Muscle layer of duodenum (tissue), 2 donors: ENCODE results near the gene ACOXL.
"Not testable (repeated sequence)": the region's sequence is repeated elsewhere in the genome, so short reads cannot be mapped to it uniquely, and the experiment has no call there.

Source experiments
- H3K27ac ChIP-seq: one replicate; pipeline ENCODE4 v1.7.0; 2013; ENCODE audit warnings: mild to moderate bottlenecking, low read length
- H3K27me3 ChIP-seq: one replicate; pipeline ENCODE4 v1.7.0; 2013; ENCODE audit warnings: low read depth, mild to moderate bottlenecking, control low read depth, low read length
- H3K36me3 ChIP-seq, 2 donors: one replicate each; pipeline ENCODE4 v1.7.0; 2013; ENCODE audit warnings: low read length in 2 of 2, control low read depth in 1 of 2, mild to moderate bottlenecking in 1 of 2; ENCODE audit not compliant: insufficient read depth in 2 of 2, control insufficient read depth in 1 of 2
- H3K4me1 ChIP-seq, 2 donors: one replicate each; pipeline ENCODE4 v1.7.0; 2013; ENCODE audit warnings: low read length in 2 of 2, mild to moderate bottlenecking in 2 of 2, control low read depth in 1 of 2, moderate library complexity in 1 of 2; ENCODE audit not compliant: insufficient read depth in 2 of 2, control insufficient read depth in 1 of 2
- H3K4me3 ChIP-seq, 2 donors: one replicate each; pipeline ENCODE4 v1.7.0; 2013; ENCODE audit warnings: low read length in 2 of 2, low read depth in 1 of 2, mild to moderate bottlenecking in 1 of 2
- H3K9me3 ChIP-seq, 2 donors: one replicate each; pipeline ENCODE4 v1.7.0; 2013; ENCODE audit warnings: low read length in 2 of 2, control low read depth in 1 of 2, mild to moderate bottlenecking in 1 of 2; ENCODE audit not compliant: control insufficient read depth in 1 of 2
- donor health status: healthy.

The ACOXL gene

DNA sequence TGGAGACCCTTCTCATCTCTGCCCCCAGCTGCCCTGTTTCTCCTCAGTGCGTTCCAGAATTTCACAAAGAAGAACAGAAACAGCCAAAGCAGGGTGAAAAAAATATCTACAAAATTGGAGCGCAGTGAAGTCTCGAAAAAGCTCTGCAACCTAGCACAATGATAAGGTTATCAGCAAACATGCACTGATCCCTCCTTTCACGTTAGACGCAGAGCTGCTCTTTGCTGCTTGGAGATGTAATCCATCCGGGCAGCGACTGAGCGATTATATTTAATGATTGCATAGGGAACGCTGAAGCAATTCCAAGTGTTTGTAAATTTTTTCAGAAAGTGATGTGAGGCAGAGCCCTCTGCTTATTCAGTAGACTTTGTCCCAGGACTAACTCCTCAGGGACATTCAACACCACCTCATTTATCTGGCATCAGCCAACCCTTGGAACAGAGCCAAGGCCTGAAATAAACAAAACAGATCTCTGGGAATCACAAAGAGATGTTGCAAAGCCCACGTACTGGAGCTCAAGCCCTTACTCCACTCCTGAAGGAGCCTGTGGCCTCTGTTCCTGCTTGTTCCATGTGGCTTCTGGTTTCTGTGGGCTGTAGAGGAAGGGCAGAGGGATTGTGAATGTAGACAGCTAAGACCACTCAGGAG, 215.8 kb downstream of the ACOXL start:
- H3K9me3 ChIP-seq = no peaks in the 10 kb centered on the region

GRCh38 chr2:110950281-110950680, 217.9 kb downstream of the ACOXL start:
- H3K4me1 ChIP-seq = no peaks in the 10 kb centered on the region
- H3K4me3 ChIP-seq = no peak overlapping the region
- no peaks in the 10 kb centered on the region for H3K36me3 ChIP-seq
- no peaks in the 10 kb centered on the region for H3K27me3 ChIP-seq
- H3K27ac ChIP-seq = no peak overlapping the region
- no peaks in the 10 kb centered on the region for H3K9me3 ChIP-seq

More for the DNA sequence above, 215.8 kb downstream of the ACOXL start:
- no peaks in the 10 kb centered on the region for H3K27me3 ChIP-seq
- H3K27ac ChIP-seq = no peak overlapping the region
- no peaks in the 10 kb centered on the region for H3K36me3 ChIP-seq
- no peak overlapping the region for H3K4me3 ChIP-seq
- no peaks in the 10 kb centered on the region for H3K4me1 ChIP-seq

DNA sequence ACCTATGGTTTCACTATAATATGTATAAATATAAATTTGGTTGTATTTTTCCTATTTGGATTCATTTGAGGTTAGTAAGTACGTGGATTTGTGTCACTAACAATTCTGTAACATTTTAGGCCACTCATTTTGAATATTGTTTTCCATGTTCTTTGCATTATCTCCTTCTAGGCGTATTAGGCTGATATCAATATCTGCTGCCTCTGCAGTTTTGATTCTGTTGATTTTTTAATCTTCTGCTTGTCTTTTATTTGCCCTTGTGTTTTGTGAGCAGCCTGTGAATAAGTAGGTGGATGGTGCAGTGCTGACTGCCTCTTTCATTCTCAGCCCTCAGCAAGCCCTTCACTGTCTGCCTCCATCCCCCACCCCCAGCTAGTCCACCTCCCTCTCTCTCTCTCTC, 222.7 kb downstream of the ACOXL start:
- Histone ChIP-seq H3K27me3 (no peaks in the 10 kb centered on the region), H3K36me3 (no peaks in the 10 kb centered on the region), H3K9me3 (no peaks in the 10 kb centered on the region), H3K4me1 (no peaks in the 10 kb centered on the region), H3K4me3 (no peak overlapping the region), H3K27ac (no peak overlapping the region)

- no peaks in the 10 kb centered on the region for H3K27me3 ChIP-seq
- no peaks in the 10 kb centered on the region for H3K4me1 ChIP-seq
- H3K9me3 ChIP-seq = no peaks in the 10 kb centered on the region
- no peak overlapping the region for H3K4me3 ChIP-seq
- H3K27ac ChIP-seq = no peak overlapping the region
- no peaks in the 10 kb centered on the region for H3K36me3 ChIP-seq
Measured at GRCh38 chr2:110955556-110955955, 223.2 kb downstream of the ACOXL start.

GRCh38 chr2:110957293-110957692, 224.9 kb downstream of the ACOXL start:
- H3K27ac ChIP-seq = no peak overlapping the region

GRCh38 chr2:110958346-110959119, 226.2 kb downstream of the ACOXL start:
- no peaks in the 10 kb centered on the region for H3K27me3 ChIP-seq
- H3K27ac ChIP-seq = no peak overlapping the region
- no peaks in the 10 kb centered on the region for H3K9me3 ChIP-seq
- no peaks in the 10 kb centered on the region for H3K4me1 ChIP-seq
- no peaks in the 10 kb centered on the region for H3K36me3 ChIP-seq
- H3K4me3 ChIP-seq = no peak overlapping the region

More at GRCh38 chr2:110957293-110957692, 224.9 kb downstream of the ACOXL start:
- H3K4me3 ChIP-seq = no peak overlapping the region
- no peaks in the 10 kb centered on the region for H3K27me3 ChIP-seq
- H3K36me3 ChIP-seq = no peaks in the 10 kb centered on the region
- H3K9me3 ChIP-seq = no peaks in the 10 kb centered on the region
- H3K4me1 ChIP-seq = no peaks in the 10 kb centered on the region

GRCh38 chr2:110959198-110959597, 226.8 kb downstream of the ACOXL start:
- H3K27ac ChIP-seq = no peak overlapping the region
- H3K4me3 ChIP-seq = no peak overlapping the region
- H3K4me1 ChIP-seq = no peaks in the 10 kb centered on the region
- H3K9me3 ChIP-seq = no peaks in the 10 kb centered on the region
- H3K36me3 ChIP-seq = no peaks in the 10 kb centered on the region
- no peaks in the 10 kb centered on the region for H3K27me3 ChIP-seq

GRCh38 chr2:110960281-110960680, 227.9 kb downstream of the ACOXL start:
- H3K4me1 ChIP-seq = no peaks in the 10 kb centered on the region
- no peaks in the 10 kb centered on the region for H3K36me3 ChIP-seq
- no peaks in the 10 kb centered on the region for H3K9me3 ChIP-seq
- H3K27me3 ChIP-seq = no peaks in the 10 kb centered on the region
- H3K27ac ChIP-seq = no peak overlapping the region
- H3K4me3 ChIP-seq = no peak overlapping the region

DNA sequence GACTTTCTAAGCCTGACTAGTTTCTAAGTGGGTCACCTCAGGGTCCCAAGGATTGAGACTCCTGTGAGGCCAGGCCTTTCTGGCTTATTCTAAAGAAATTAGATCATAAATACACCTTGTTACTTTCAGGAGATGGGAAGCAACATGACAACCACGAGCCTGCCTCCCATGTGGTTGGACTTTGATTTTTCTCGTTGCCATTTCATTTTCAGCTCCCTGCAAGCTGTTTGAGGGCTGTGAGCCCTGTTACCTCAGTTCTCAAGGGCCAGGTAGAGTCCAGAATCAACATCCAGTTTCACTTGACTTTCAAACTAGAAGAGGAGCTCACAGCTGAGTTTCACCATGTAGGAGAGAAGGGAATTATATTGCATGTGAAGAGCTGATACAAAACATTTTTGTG, 228.6 kb downstream of the ACOXL start:
- H3K4me3 ChIP-seq = no peak overlapping the region
- no peaks in the 10 kb centered on the region for H3K36me3 ChIP-seq
- H3K4me1 ChIP-seq = no peaks in the 10 kb centered on the region
- no peaks in the 10 kb centered on the region for H3K27me3 ChIP-seq
- H3K27ac ChIP-seq = no peak overlapping the region
- H3K9me3 ChIP-seq = no peaks in the 10 kb centered on the region

- not testable (repeated sequence) for H3K4me1 ChIP-seq, H3K27me3 ChIP-seq, H3K36me3 ChIP-seq, H3K27ac ChIP-seq, H3K9me3 ChIP-seq, H3K4me3 ChIP-seq
Measured at GRCh38 chr2:110961643-110962042, 229.3 kb downstream of the ACOXL start.

- H3K27ac ChIP-seq = no peak overlapping the region
Measured at GRCh38 chr2:110969696-110970095, 237.3 kb downstream of the ACOXL start.

More at GRCh38 chr2:110969696-110970095, 237.3 kb downstream of the ACOXL start:
- Histone ChIP-seq H3K4me1 (no peaks in the 10 kb centered on the region), H3K27me3 (no peaks in the 10 kb centered on the region), H3K9me3 (no peaks in the 10 kb centered on the region), H3K36me3 (no peaks in the 10 kb centered on the region), H3K4me3 (no peak overlapping the region)
